A204.1 (cell line): ENCODE measurements around the gene SLC26A6.

Experiments used
- FAIRE-seq: peaks from 2 replicates; lab custom pipeline; 2012; peaks lifted over from hg19 to GRCh38; lab: Jason Lieb, UNC

Gene SLC26A6, protein sequence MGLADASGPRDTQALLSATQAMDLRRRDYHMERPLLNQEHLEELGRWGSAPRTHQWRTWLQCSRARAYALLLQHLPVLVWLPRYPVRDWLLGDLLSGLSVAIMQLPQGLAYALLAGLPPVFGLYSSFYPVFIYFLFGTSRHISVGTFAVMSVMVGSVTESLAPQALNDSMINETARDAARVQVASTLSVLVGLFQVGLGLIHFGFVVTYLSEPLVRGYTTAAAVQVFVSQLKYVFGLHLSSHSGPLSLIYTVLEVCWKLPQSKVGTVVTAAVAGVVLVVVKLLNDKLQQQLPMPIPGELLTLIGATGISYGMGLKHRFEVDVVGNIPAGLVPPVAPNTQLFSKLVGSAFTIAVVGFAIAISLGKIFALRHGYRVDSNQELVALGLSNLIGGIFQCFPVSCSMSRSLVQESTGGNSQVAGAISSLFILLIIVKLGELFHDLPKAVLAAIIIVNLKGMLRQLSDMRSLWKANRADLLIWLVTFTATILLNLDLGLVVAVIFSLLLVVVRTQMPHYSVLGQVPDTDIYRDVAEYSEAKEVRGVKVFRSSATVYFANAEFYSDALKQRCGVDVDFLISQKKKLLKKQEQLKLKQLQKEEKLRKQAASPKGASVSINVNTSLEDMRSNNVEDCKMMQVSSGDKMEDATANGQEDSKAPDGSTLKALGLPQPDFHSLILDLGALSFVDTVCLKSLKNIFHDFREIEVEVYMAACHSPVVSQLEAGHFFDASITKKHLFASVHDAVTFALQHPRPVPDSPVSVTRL

GRCh38 chr3:48635222-48636021 is at the start of gene SLC26A6:
Gene SLC26A6, minus strand, starts transcription at chr3:48635461. Its CDS starts 68 bp downstream, at chr3:48635393.
- peak; percentile 91 for FAIRE-seq

- no peak for FAIRE-seq
Observed at GRCh38 chr3:48684480-48685143, 49.4 kb upstream of the SLC26A6 start.

- FAIRE-seq = no peak
Observed at GRCh38 chr3:48684054-48684349, 48.7 kb upstream of the SLC26A6 start.

- no peak for FAIRE-seq
Observed at GRCh38 chr3:48682786-48683185, 47.5 kb upstream of the SLC26A6 start.

GRCh38 chr3:48681974-48682610 is 46.8 kb upstream of the SLC26A6 start:
- no peak for FAIRE-seq

DNA sequence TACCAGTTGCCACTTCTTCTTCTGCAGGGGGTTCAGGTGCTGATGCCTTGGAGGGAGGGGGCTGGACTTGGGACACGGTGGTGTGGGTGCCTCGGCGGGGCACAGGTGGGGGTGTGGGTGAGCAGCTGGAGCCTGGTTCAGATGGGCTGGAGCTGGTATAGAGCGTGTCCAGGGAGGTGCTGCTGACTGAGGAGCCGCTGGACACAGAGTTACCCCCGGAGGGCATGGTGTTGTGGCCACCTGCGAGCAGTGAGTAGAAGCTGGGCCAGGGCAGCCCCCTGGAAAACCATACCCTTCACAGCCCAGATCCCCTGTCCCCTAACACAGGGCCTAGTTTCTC is 46.2 kb upstream of the SLC26A6 start:
- no peak for FAIRE-seq

- FAIRE-seq = no peak
Observed at GRCh38 chr3:48680811-48681540, 45.7 kb upstream of the SLC26A6 start.

DNA sequence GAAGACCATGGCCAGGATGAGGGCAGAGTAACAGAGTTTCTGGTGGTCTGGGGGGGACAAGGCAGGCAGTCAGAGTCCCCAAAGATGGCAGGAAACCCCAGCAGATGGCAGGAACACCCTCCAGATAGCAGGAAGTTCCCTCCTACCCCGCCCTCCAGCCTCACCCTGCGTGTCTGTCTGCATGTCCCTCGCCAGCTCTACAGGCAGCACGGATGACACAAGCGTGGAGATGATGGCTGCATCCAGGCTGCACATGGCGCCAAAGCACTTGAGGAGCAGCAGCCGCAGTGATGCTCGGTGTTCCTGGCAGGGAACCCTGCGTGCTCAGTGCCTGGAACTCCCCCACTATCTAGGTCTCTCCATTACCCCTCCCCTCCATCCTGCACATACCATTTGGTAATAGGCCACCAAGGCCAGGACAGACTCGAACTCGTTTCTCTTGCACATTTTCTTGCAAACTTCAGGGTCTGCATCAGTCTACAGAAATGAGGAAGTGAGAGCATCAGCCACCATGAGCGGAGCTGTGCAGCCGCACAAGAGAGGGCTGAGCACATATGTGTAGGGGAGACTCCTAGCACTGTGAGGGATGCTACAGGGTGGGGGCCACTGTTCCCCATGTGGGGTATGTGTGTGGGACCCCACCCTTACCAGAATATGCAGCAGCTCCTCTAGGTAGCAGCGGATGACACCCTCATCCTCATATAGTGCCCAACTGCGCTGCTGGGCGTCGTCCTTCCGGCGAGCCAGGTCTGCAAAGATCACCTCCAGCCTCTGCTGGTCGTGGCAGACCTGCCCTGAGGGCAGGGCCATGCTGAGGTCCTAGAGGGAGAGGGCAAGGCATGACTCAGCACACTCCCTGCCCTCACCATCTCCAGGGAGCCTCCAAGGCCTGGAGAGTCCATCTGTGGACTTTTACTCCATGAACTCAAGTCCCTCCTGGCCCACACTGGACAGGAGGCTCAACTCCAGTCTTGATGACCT is 44.4 kb upstream of the SLC26A6 start:
- no peak for FAIRE-seq

DNA sequence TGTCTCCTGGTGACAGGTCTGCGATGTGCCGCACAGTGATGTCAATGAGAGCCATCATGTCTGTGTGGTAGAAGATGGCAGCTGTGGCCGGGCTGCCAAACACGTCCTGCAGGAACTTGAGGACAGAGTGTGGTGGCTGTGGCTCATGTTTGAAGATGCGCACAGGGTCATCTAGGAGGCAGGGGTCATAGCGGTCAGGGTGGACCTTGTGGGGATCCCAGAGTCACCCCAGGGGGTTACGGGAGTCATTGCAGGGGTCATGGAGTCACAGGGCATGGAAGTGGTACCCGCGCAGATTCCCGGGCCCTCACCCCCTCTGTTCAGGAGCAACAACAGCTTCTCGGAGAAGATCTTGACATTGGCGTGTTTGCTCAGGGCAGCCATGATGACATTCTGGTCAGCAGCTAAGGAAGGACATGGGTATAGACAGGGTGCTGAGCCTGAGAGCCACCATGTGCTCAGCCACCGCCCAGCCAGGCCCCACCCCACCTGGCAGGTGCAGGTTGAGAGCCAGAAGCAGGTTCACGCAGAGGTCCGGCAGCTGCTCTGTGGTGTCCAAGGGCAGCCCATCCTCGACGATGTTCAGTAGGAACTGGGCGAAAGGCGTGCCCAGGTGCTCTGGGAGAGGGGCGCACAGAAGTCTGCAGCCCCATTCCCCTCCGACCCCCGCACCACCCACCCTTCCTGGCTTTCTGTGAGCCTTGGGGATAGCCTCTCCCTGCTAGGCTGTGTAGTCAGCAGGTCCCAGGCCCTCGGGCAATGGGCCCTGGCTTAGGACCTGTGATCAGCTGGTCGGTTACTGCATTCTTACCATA is 43.5 kb upstream of the SLC26A6 start:
- no peak for FAIRE-seq

- no peak for FAIRE-seq
Observed at GRCh38 chr3:48678056-48678455, 42.8 kb upstream of the SLC26A6 start.

GRCh38 chr3:48674505-48674904 is 39.2 kb upstream of the SLC26A6 start:
- FAIRE-seq = no peak

GRCh38 chr3:48672522-48672921 is 37.3 kb upstream of the SLC26A6 start:
- FAIRE-seq = no peak

DNA sequence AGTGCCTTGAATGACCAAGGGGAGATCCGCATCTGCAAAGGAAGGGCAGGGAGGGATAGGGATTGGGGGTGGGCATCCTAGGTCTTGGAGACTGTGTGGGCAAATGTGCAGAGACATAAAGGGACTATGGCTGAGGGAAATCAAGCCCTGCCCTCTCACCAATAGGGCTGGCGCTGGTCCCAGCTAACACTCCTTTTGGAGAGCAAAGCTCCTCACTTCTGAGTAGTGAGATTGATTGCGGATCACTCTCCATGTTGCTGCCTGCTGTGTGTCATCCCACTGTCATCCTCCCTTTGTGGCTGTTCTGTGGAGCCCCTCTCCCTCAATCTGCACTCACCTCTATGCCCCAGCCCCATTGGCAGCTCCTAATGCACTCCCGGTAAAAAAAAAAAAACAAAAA is 29.7 kb upstream of the SLC26A6 start:
- FAIRE-seq = no peak

DNA sequence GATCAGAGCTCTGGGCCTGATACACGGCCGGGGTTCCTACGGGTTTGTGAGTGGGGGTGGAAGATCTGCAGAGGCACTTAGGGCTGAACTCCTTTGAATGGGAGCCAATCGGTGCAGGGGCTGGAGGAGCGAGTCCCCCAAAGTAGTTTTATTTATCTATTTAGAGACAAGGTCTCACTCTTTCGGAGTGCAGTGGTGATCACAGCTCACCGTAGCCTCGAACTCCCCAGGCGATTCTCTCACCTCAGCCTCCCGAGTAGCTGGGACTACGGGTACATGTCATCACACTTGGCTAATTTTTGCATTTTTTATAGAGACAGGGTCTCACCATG is 29.0 kb upstream of the SLC26A6 start:
- FAIRE-seq = no peak

DNA sequence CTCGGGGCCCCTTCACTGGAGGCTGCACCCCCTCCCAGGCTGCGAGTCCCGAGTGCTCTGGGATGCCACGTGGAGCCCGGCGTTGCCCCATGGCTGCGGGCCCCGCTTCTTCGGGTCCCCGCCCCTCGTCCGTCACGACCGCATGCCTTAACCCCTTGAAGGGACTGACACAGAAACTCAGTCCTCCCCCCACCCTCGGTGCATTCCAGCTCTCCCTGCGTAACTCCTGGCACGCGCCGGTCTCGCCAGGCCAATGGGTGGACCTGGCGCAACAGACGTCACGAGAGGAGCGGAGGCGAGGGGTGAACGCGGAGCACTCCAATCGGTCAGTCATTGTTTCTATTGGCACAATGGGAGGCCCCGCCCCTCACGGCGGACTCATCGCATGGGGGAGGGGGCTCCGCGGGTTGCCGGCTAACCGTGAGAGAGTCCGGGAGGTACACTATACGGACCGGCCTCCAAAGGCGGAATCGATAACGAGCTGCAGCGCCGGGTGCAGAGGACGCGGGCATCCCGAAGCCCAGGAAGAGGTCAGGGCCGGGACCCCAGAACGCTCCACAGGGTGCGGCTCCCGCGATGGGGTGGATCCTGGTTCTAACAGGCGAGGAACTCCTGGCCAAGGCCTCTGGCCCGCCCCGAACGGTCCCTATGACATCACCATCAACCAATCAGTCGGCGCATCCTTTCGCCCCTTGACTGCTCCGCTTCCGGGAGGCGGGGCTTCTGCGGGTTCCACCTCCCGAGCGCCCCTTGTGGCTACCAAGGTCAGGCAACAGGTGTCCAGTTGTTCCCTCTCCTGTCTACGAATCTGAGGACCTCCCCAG is 28.4 kb upstream of the SLC26A6 start:
- FAIRE-seq = peak; percentile 19

DNA sequence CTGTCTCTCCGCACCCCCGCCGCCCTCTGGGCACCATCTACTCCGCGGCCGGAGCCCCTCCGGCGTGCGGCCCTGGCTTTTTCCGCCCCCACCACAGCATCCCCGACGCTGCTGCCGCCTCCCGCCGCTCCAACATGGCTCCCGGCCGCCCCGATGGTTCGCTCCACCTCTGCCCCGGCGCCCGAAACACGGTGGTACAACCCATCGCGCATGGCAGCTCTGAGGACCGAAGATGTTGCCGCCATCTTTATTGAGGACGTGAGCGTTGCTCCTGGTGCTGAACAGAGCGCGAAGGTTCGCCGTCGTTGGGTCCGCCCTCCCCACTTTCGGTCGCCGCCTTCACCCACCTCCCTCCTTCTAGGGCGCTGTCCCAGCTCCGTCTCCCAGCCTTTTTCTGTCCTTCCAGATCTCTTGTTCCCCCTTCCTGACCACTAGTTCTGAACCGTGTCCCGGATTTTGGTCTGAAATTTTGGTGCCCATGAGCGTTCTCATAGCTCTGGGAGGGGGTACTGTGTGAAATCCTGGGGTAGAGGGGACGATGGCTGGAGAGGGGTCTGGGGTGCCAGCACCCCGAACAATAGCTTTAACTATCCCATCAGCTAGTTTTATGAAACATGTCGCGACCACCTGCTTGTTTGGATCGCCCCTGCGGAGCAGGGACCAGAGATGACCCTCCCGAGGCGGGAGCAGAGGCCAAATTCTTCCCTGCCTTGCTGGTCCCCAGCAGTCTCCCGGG is 27.7 kb upstream of the SLC26A6 start, which contains the start of gene CELSR3:
CELSR3 (minus strand) TSS at position 134 of the 736 bp plus-strand sequence. CDS start 252 bp downstream, outside the sequence.
- peak; percentile 88 for FAIRE-seq

DNA sequence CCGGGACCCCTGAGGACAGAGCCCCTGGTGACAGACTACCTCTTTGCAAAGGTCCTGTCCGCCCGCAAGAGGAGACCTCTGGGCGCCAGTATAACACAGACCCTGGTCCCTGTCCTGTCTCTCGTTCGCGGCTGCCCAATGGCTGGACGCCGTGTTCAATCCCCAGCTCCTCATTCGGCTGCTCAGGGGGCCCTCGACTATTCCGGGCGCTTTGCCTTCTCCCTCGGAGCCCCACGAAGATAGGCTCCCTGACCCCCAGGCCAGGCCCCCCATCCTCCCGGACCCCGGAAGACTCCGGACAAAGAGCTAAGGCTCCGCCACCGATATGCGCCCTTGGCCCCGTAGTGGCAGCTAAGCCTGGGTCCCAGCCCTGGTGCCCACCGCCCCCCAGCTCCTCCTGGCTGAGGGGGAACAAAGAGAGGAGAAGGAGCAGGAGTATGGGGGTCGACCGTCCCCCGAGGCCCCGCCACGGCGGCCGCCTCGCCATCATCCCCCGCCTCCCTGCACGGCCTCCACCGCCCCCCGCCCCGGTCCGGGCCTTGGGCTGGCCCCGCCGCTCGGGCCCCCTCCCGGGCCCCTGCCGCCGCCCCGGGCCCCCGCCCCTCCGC is 27.0 kb upstream of the SLC26A6 start:
- FAIRE-seq = no peak
